GM23338 (cell line): Measurements from ENCODE around the gene GNA12. TPM values are rescaled to one million over a fixed set of nuclear protein-coding genes. Genes with fewer than 3 reads are reported as not detected.

Experiments
- ATAC-seq: fragments of 200-7000 bp; cut with Tn5 transposase; 3 replicates; pipeline ENCODE4 v1.9.1; 2020
- DNase-seq: peaks from one replicate; pipeline ENCODE4 v3.0.0-alpha.2; 2015; ENCODE audit warnings: low spot score
- H2AFZ ChIP-seq: fragments of 200-600 bp; sonication (generic); 2 replicates; pipeline ENCODE4 v1.8.0; 2016; ENCODE audit warnings: antibody characterized with exemption, mild to moderate bottlenecking, moderate library complexity
- H3F3A ChIP-seq: fragments of 200-600 bp; sonication (generic); replicated peaks from 2 replicates; pipeline ENCODE4 v1.8.0; 2017; ENCODE audit warnings: antibody characterized with exemption, mixed run types, low read depth
- H3K27ac ChIP-seq: fragments of 200-600 bp; sonication (generic); 2 replicates; pipeline ENCODE4 v1.6.1; 2016; ENCODE audit warnings: low read depth
- H3K27me3 ChIP-seq: fragments of 200-600 bp; sonication (generic); 2 replicates; pipeline ENCODE4 v1.8.0; 2016; ENCODE audit warnings: mild to moderate bottlenecking, mixed run types, moderate library complexity; ENCODE audit not compliant: insufficient read depth
- H3K36me3 ChIP-seq: fragments of 200-600 bp; sonication (generic); 2 replicates; pipeline ENCODE4 v1.8.0; 2016; ENCODE audit warnings: mild to moderate bottlenecking; ENCODE audit not compliant: insufficient read depth
- H3K4me1 ChIP-seq: fragments of 200-600 bp; sonication (generic); 2 replicates; pipeline ENCODE4 v1.8.0; 2016; ENCODE audit warnings: mild to moderate bottlenecking, moderate library complexity; ENCODE audit not compliant: insufficient read depth
- H3K4me2 ChIP-seq: fragments of 200-600 bp; sonication (generic); 2 replicates; pipeline ENCODE4 v1.7.1; 2017; ENCODE audit warnings: mixed run types
- H3K4me3 ChIP-seq: fragments of 200-600 bp; sonication (generic); 2 replicates; pipeline ENCODE4 v1.6.1; 2016; ENCODE audit warnings: mixed run types
- H3K79me2 ChIP-seq: fragments of 200-600 bp; sonication (generic); replicated peaks from 2 replicates; pipeline ENCODE4 v1.8.0; 2017; ENCODE audit warnings: mild to moderate bottlenecking; ENCODE audit not compliant: insufficient read depth
- H3K9me2 ChIP-seq: fragments of 200-600 bp; sonication (generic); 2 replicates; pipeline ENCODE4 v1.8.0; 2017; ENCODE audit not compliant: insufficient read depth
- H4K20me1 ChIP-seq: fragments of 200-600 bp; sonication (generic); replicated peaks from 2 replicates; pipeline ENCODE4 v1.8.0; 2017; ENCODE audit warnings: mild to moderate bottlenecking; ENCODE audit not compliant: insufficient read depth
- H3K27ac Mint-ChIP-seq: 2 replicates; pipeline ENCODE4 v1.8.0; 2020; ENCODE audit warnings: inconsistent platforms, mild to moderate bottlenecking, moderate library complexity, mixed read lengths
- H3K27me3 Mint-ChIP-seq: 3 replicates; pipeline ENCODE4 v1.8.0; 2022; ENCODE audit warnings: low read depth, mild to moderate bottlenecking, moderate library complexity, mixed read lengths, inconsistent platforms; ENCODE audit not compliant: insufficient read depth, poor library complexity
- H3K36me3 Mint-ChIP-seq: 3 replicates; pipeline ENCODE4 v1.8.0; 2021; ENCODE audit warnings: low read depth, mild to moderate bottlenecking, inconsistent platforms, moderate library complexity, mixed read lengths
- H3K4me1 Mint-ChIP-seq: 3 replicates; pipeline ENCODE4 v1.8.0; 2020; ENCODE audit warnings: mild to moderate bottlenecking, inconsistent platforms, mixed read lengths
- H3K4me3 Mint-ChIP-seq: 3 replicates; pipeline ENCODE4 v1.8.0; 2021; ENCODE audit warnings: moderate library complexity, mild to moderate bottlenecking, inconsistent platforms, mixed read lengths
- H3K9me3 Mint-ChIP-seq: 3 replicates; pipeline ENCODE4 v1.8.0; 2020; ENCODE audit warnings: moderate library complexity, mild to moderate bottlenecking, inconsistent platforms, mixed read lengths
- CREB1 ChIP-seq: fragments of 250-450 bp; sonication (Bioruptor Pico); IDR thresholded peaks from 2 replicates; pipeline ENCODE4 v1.5.0; 2020; ENCODE audit warnings: low read depth, mild to moderate bottlenecking, moderate library complexity
- CTCF ChIP-seq, 2 experiments: fragments of 200-600 bp in 1 of 2; sonication (generic) in 1 of 2; conservative IDR thresholded peaks; 2 replicates each; pipeline versions ENCODE4 v1.5.1 to v1.6.1; 2016 to 2017; ENCODE audit warnings: antibody characterized with exemption in 2 of 2, low read depth in 2 of 2, mild to moderate bottlenecking in 2 of 2, moderate library complexity in 1 of 2
- ETS1 ChIP-seq: IDR thresholded peaks from 2 replicates; pipeline ENCODE4 v1.6.1; 2016; ENCODE audit warnings: antibody characterized with exemption
- EZH2 ChIP-seq: fragments of 200-600 bp; sonication (generic); IDR thresholded peaks from one replicate; pipeline ENCODE4 v1.8.0; 2017; ENCODE audit warnings: antibody characterized with exemption, mild to moderate bottlenecking, low read depth; ENCODE audit not compliant: unreplicated experiment
- EZH2phosphoT487 ChIP-seq: fragments of 200-600 bp; sonication (generic); IDR thresholded peaks from one replicate; pipeline ENCODE4 v1.8.1; 2018; ENCODE audit warnings: antibody characterized with exemption; ENCODE audit not compliant: unreplicated experiment
- JUNB ChIP-seq: IDR thresholded peaks from one replicate; pipeline ENCODE4 v1.6.1; 2016; ENCODE audit warnings: antibody characterized with exemption; ENCODE audit not compliant: unreplicated experiment
- POLR2AphosphoS5 ChIP-seq: IDR thresholded peaks from 2 replicates; pipeline ENCODE4 v1.6.1; 2016; ENCODE audit warnings: antibody characterized with exemption, low read depth
- STAT1 ChIP-seq: IDR thresholded peaks from one replicate; pipeline ENCODE4 v1.6.1; 2016; ENCODE audit warnings: antibody characterized with exemption; ENCODE audit not compliant: unreplicated experiment
- ZNF331 ChIP-seq: fragments of 250-450 bp; sonication (Bioruptor Pico); IDR thresholded peaks from 2 replicates; pipeline ENCODE4 v1.5.0; 2020; ENCODE audit warnings: low read depth, mild to moderate bottlenecking, moderate library complexity
- ZNF462 ChIP-seq: fragments of 250-450 bp; sonication (Bioruptor Pico); IDR thresholded peaks from 2 replicates; pipeline ENCODE4 v1.5.0; 2020; ENCODE audit warnings: mild to moderate bottlenecking, moderate library complexity
- polyA plus RNA-seq: library from polyadenylated mRNA; unstranded; fragments of >200 nt; fragmentation: Nextera tagmentation; extraction: Ambion mirVana; gene quantifications from 2 replicates; pipeline ENCODE4 v1.2.1, GENCODE V29; 2016
- total RNA-seq: library from RNA; depleted of rRNA; stranded (reverse); fragments of >200 nt; shearing (Covaris generic); gene quantifications from 2 replicates; pipeline ENCODE4 v1.2.3, GENCODE V29; 2014

Gene GNA12
- total and polyA plus RNA-seq, 2 experiments from 2014 or later, result 24.0 to 87.7 TPM

- TF ChIP-seq CREB1 (CRISPR knock-in tag) (no peak), CTCF (conservative IDR thresholded peaks at IDR 0.05; ENCODE audit: low read depth in 2 of 2) (no peak), STAT1 (no peak), EZH2phosphoT487 (no peak), EZH2 (no peak), POLR2AphosphoS5 (no peak), JUNB (no peak), ETS1 (no peak)
These were observed 10.8 kb downstream of the GNA12 start (continued) for GRCh38 chr7:2833083-2833910.

GRCh38 chr7:2832461-2832860, 11.6 kb downstream of the GNA12 start:
- DNase-seq, result no peak
- Histone ChIP-seq H3F3A (no peaks in the 10 kb centered on the region), H3K27ac (peak overlapping the region; percentile 55; the same call in 1 of the 2 replicates), H4K20me1 (peaks cover 31% of the 10 kb centered on the region), H3K27me3 (no peaks in the 10 kb centered on the region), H3K36me3 (peaks cover 11% of the 10 kb centered on the region; the same call in 1 of the 2 replicates), H3K4me2 (no peak overlapping the region), H3K4me1 (peaks cover 72% of the 10 kb centered on the region), H3K4me3 (no peak overlapping the region), H2AFZ (no peak overlapping the region), H3K9me2 (no peaks in the 10 kb centered on the region), H3K79me2 (peaks cover 100% of the 10 kb centered on the region)
- Mint-ChIP-seq H3K27me3 (peaks cover 5% of the 10 kb centered on the region), H3K27ac (no peak overlapping the region), H3K4me3 (no peak overlapping the region), H3K4me1 (peaks cover 73% of the 10 kb centered on the region), H3K36me3 (peaks cover 38% of the 10 kb centered on the region), H3K9me3 (no peaks in the 10 kb centered on the region)
- no peak for ATAC-seq
- TF ChIP-seq EZH2phosphoT487 (no peak), ZNF331 (CRISPR knock-in tag) (no peak), CREB1 (CRISPR knock-in tag) (no peak), JUNB (no peak), STAT1 (no peak), EZH2 (no peak), POLR2AphosphoS5 (no peak), ZNF462 (CRISPR knock-in tag) (no peak), CTCF (conservative IDR thresholded peaks at IDR 0.05; ENCODE audit: low read depth in 2 of 2) (no peak)
